WTC11 (cell line): ENCODE data around the gene RHPN2. TPM values are rescaled to one million over a fixed set of nuclear protein-coding genes. Genes with fewer than 3 reads are reported as not detected.
"Not testable (repeated sequence)": the region's sequence is repeated elsewhere in the genome, so short reads cannot be mapped to it uniquely, and the experiment has no call there.

Experiments
- ATAC-seq: fragments of 200-7000 bp; cut with Tn5 transposase; 2 replicates; pipeline ENCODE4 v1.10.0; 2021; ENCODE audit warnings: mild to moderate bottlenecking, moderate library complexity
- CTCF ChIA-PET: fragments of 300-600 bp; sonication (Branson Sonifier 250); formaldehyde crosslinking; loops from one replicate; lab custom pipeline; 2021; ENCODE audit warnings: antibody characterized with exemption; lab: Charles Lee
- POLR2A ChIA-PET: fragments of 350-600 bp; sonication (Branson Sonifier 250); formaldehyde crosslinking; loops from one replicate; lab custom pipeline; 2021; ENCODE audit warnings: antibody characterized with exemption; lab: Charles Lee
- DNase-seq: peaks from one replicate; pipeline ENCODE4 v3.0.0; 2021; ENCODE audit warnings: low spot score
- H3K27ac Mint-ChIP-seq: 2 replicates; pipeline ENCODE4 v1.8.0; 2021; ENCODE audit warnings: mixed read lengths
- H3K27me3 Mint-ChIP-seq: 2 replicates; pipeline ENCODE4 v1.8.0; 2021; ENCODE audit warnings: low read depth, mild to moderate bottlenecking, moderate library complexity, mixed read lengths
- H3K36me3 Mint-ChIP-seq: 2 replicates; pipeline ENCODE4 v1.8.0; 2021; ENCODE audit warnings: mixed read lengths
- H3K4me1 Mint-ChIP-seq: 2 replicates; pipeline ENCODE4 v1.8.0; 2022; ENCODE audit warnings: mixed read lengths
- H3K4me3 Mint-ChIP-seq: 2 replicates; pipeline ENCODE4 v1.8.0; 2021; ENCODE audit warnings: mild to moderate bottlenecking, moderate library complexity, mixed read lengths
- H3K9me3 Mint-ChIP-seq: 2 replicates; pipeline ENCODE4 v1.8.0; 2021; ENCODE audit warnings: mixed read lengths
- ATF2 ChIP-seq: sonication (generic); formaldehyde crosslinking; IDR thresholded peaks from 2 replicates; pipeline ENCODE4 v1.8.1; 2022; ENCODE audit warnings: low read depth, missing genetic modification reagents, borderline replicate concordance
- ATF6 ChIP-seq: sonication (generic); formaldehyde crosslinking; IDR thresholded peaks from 2 replicates; pipeline ENCODE4 v1.8.1; 2023; ENCODE audit warnings: mild to moderate bottlenecking, missing genetic modification reagents
- CREB1 ChIP-seq: sonication (generic); formaldehyde crosslinking; IDR thresholded peaks from 2 replicates; pipeline ENCODE4 v1.8.0; 2023; ENCODE audit warnings: mild to moderate bottlenecking, missing genetic modification reagents
- CREM ChIP-seq: sonication (generic); formaldehyde crosslinking; IDR thresholded peaks from 2 replicates; pipeline ENCODE4 v1.8.1; 2022; ENCODE audit warnings: mild to moderate bottlenecking, missing genetic modification reagents, moderate library complexity
- E2F5 ChIP-seq: sonication (generic); formaldehyde crosslinking; IDR thresholded peaks from 2 replicates; pipeline ENCODE4 v1.8.1; 2022; ENCODE audit warnings: mild to moderate bottlenecking, moderate library complexity, missing genetic modification reagents
- EMX1 ChIP-seq: fragments of 250-450 bp; sonication (Bioruptor Pico); IDR thresholded peaks from 2 replicates; pipeline ENCODE4 v1.8.0; 2021; ENCODE audit warnings: mild to moderate bottlenecking
- FOXP4 ChIP-seq: sonication (generic); formaldehyde crosslinking; IDR thresholded peaks from 2 replicates; pipeline ENCODE4 v1.8.0; 2022; ENCODE audit warnings: mild to moderate bottlenecking, missing genetic modification reagents
- GTF2I ChIP-seq: fragments of 250-450 bp; sonication (Bioruptor Pico); conservative IDR thresholded peaks from 2 replicates; pipeline ENCODE4 v1.4.0; 2021; ENCODE audit warnings: mild to moderate bottlenecking
- MYBL2 ChIP-seq: sonication (generic); formaldehyde crosslinking; IDR thresholded peaks from 2 replicates; pipeline ENCODE4 v1.8.1; 2023; ENCODE audit warnings: mild to moderate bottlenecking, moderate library complexity, missing genetic modification reagents
- NFE2L1 ChIP-seq: sonication (generic); formaldehyde crosslinking; IDR thresholded peaks from 2 replicates; pipeline ENCODE4 v1.8.1; 2023; ENCODE audit warnings: missing genetic modification reagents
- NR2C2 ChIP-seq: sonication (generic); formaldehyde crosslinking; IDR thresholded peaks from 2 replicates; pipeline ENCODE4 v1.8.0; 2022; ENCODE audit warnings: mild to moderate bottlenecking, missing genetic modification reagents
- NR3C1 ChIP-seq: sonication (generic); formaldehyde crosslinking; conservative IDR thresholded peaks from 2 replicates; pipeline ENCODE4 v1.8.1; 2023; ENCODE audit warnings: low read depth, mild to moderate bottlenecking, missing genetic modification reagents
- PRDM15 ChIP-seq: sonication (generic); formaldehyde crosslinking; IDR thresholded peaks from 2 replicates; pipeline ENCODE4 v1.8.0; 2022; ENCODE audit warnings: missing genetic modification reagents
- PREB ChIP-seq: sonication (generic); formaldehyde crosslinking; IDR thresholded peaks from 2 replicates; pipeline ENCODE4 v1.8.1; 2022; ENCODE audit warnings: mild to moderate bottlenecking, missing genetic modification reagents, moderate library complexity, borderline replicate concordance
- PRRX2 ChIP-seq: fragments of 250-450 bp; sonication (Bioruptor Pico); IDR thresholded peaks from 2 replicates; pipeline ENCODE4 v1.8.0; 2021; ENCODE audit warnings: mild to moderate bottlenecking
- SP1 ChIP-seq: sonication (generic); formaldehyde crosslinking; conservative IDR thresholded peaks from 2 replicates; pipeline ENCODE4 v1.8.1; 2022; ENCODE audit warnings: missing genetic modification reagents
- STAT6 ChIP-seq: sonication (generic); formaldehyde crosslinking; conservative IDR thresholded peaks from 2 replicates; pipeline ENCODE4 v1.8.1; 2023; ENCODE audit warnings: mild to moderate bottlenecking, low read depth, missing genetic modification reagents, moderate library complexity
- TEAD4 ChIP-seq: sonication (generic); formaldehyde crosslinking; IDR thresholded peaks from 2 replicates; pipeline ENCODE4 v1.8.0; 2022; ENCODE audit warnings: mild to moderate bottlenecking, missing genetic modification reagents
- ZNF138 ChIP-seq: sonication (generic); formaldehyde crosslinking; conservative IDR thresholded peaks from 2 replicates; pipeline ENCODE4 v1.8.1; 2022; ENCODE audit warnings: mild to moderate bottlenecking, moderate library complexity, missing genetic modification reagents
- ZNF263 ChIP-seq: sonication (generic); formaldehyde crosslinking; IDR thresholded peaks from 2 replicates; pipeline ENCODE4 v1.8.1; 2022; ENCODE audit warnings: low read depth, mild to moderate bottlenecking, moderate library complexity, missing genetic modification reagents
- total RNA-seq: library from RNA; stranded (reverse); gene quantifications from 3 replicates; pipeline ENCODE4 v1.2.3, GENCODE V29; 2021

Gene RHPN2
- total RNA-seq, 1 experiment from 2014 or later = 21.1 TPM

GRCh38 chr19:32997716-32998355, 66.9 kb downstream of the RHPN2 start:
- H3K9me3 Mint-ChIP-seq = no peaks in the 10 kb centered on the region
- ChIA-PET CTCF (no interaction called here), POLR2A (no interaction called here)
- no peak for TF ChIP-seq ATF2 (CRISPR knock-in tag)
- TF ChIP-seq NR2C2 (CRISPR knock-in tag) = no peak
- no peak for TF ChIP-seq E2F5 (CRISPR knock-in tag)
- TF ChIP-seq SP1 (CRISPR knock-in tag) = no peak
- TF ChIP-seq NR3C1 (CRISPR knock-in tag) = no peak
- TF ChIP-seq ZNF138 (CRISPR knock-in tag) = no peak
- TF ChIP-seq PRRX2 (CRISPR knock-in tag) = no peak
- no peak for TF ChIP-seq TEAD4 (CRISPR knock-in tag)
- no peak for TF ChIP-seq PRDM15
- no peak for TF ChIP-seq FOXP4 (CRISPR knock-in tag)
- no peak for TF ChIP-seq GTF2I (CRISPR knock-in tag)
- no peak for TF ChIP-seq STAT6 (CRISPR knock-in tag)
- no peak for TF ChIP-seq CREM (CRISPR knock-in tag)
- TF ChIP-seq ZNF263 = no peak
- no peak for TF ChIP-seq ATF6
- TF ChIP-seq PREB (CRISPR knock-in tag) = no peak
- TF ChIP-seq MYBL2 (CRISPR knock-in tag) = no peak
- TF ChIP-seq EMX1 (CRISPR knock-in tag) = no peak
- TF ChIP-seq NFE2L1 = no peak
- no peak for TF ChIP-seq CREB1 (CRISPR knock-in tag)
- no peak overlapping the region for H3K27ac Mint-ChIP-seq
- ATAC-seq (no peak), DNase-seq (no peak)
- H3K36me3 Mint-ChIP-seq = peaks cover 47% of the 10 kb centered on the region
- H3K27me3 Mint-ChIP-seq = no peaks in the 10 kb centered on the region
- H3K4me1 Mint-ChIP-seq = no peaks in the 10 kb centered on the region
- no peak overlapping the region for H3K4me3 Mint-ChIP-seq

GRCh38 chr19:32997061-32997464, 67.6 kb downstream of the RHPN2 start:
- CTCF ChIA-PET, H3K27me3 Mint-ChIP-seq, H3K9me3 Mint-ChIP-seq, H3K4me3 Mint-ChIP-seq, POLR2A ChIA-PET, H3K4me1 Mint-ChIP-seq, ATAC-seq, DNase-seq, H3K27ac Mint-ChIP-seq: not testable (repeated sequence)
- H3K36me3 Mint-ChIP-seq = peaks cover 45% of the 10 kb centered on the region

- CTCF ChIA-PET, H3K27ac Mint-ChIP-seq: not testable (repeated sequence)
Observed at GRCh38 chr19:32995966-32996365, 68.7 kb downstream of the RHPN2 start.

More at GRCh38 chr19:32995966-32996365, 68.7 kb downstream of the RHPN2 start:
- ATAC-seq, POLR2A ChIA-PET, H3K9me3 Mint-ChIP-seq, H3K4me3 Mint-ChIP-seq, DNase-seq, H3K27me3 Mint-ChIP-seq, H3K4me1 Mint-ChIP-seq: not testable (repeated sequence)
- H3K36me3 Mint-ChIP-seq = peaks cover 49% of the 10 kb centered on the region
